Karpas-422 (cell line): ENCODE measurements around the gene CUZD1. TPM values are rescaled to one million over a fixed set of nuclear protein-coding genes. Genes with fewer than 3 reads are reported as not detected.

Experiments
- DNase-seq: peaks from one replicate; pipeline ENCODE4 v3.0.0-alpha.2; 2015
- H2AFZ ChIP-seq: fragments of 200-600 bp; sonication (generic); 2 replicates; pipeline ENCODE4 v1.6.1; 2014; ENCODE audit warnings: antibody characterized with exemption, low read length, mixed read lengths
- H3K27ac ChIP-seq: fragments of 200-600 bp; sonication (generic); 2 replicates; pipeline ENCODE4 v1.5.1; 2014; ENCODE audit warnings: mild to moderate bottlenecking, low read length, moderate library complexity
- H3K27me3 ChIP-seq: fragments of 200-600 bp; sonication (generic); 2 replicates; pipeline ENCODE4 v1.6.1; 2014; ENCODE audit warnings: low read length, mixed read lengths
- H3K36me3 ChIP-seq: fragments of 200-600 bp; sonication (generic); 2 replicates; pipeline ENCODE4 v1.6.1; 2014; ENCODE audit warnings: low read length, mixed read lengths; ENCODE audit not compliant: insufficient read depth
- H3K4me1 ChIP-seq: fragments of 200-600 bp; sonication (generic); 2 replicates; pipeline ENCODE4 v1.6.1; 2014; ENCODE audit warnings: mild to moderate bottlenecking, low read length, mixed read lengths
- H3K4me2 ChIP-seq: fragments of 200-600 bp; sonication (generic); 2 replicates; pipeline ENCODE4 v1.6.1; 2014; ENCODE audit warnings: low read length, low read depth, mild to moderate bottlenecking; ENCODE audit not compliant: poor library complexity, severe bottlenecking
- H3K4me3 ChIP-seq: fragments of 200-600 bp; sonication (generic); 2 replicates; pipeline ENCODE4 v1.5.1; 2014; ENCODE audit warnings: mild to moderate bottlenecking, antibody characterized with exemption, low read length, mixed read lengths
- H3K79me2 ChIP-seq: fragments of 200-600 bp; sonication (generic); 2 replicates; pipeline ENCODE4 v1.6.1; 2014; ENCODE audit warnings: mild to moderate bottlenecking, low read length, mixed read lengths
- H3K9ac ChIP-seq: fragments of 200-600 bp; sonication (generic); 2 replicates; pipeline ENCODE4 v1.6.0; 2014; ENCODE audit warnings: low read length
- H3K9me2 ChIP-seq: fragments of 200-600 bp; sonication (generic), shearing (Covaris generic); replicated peaks from 2 replicates; pipeline ENCODE4 v1.6.0; 2014; ENCODE audit warnings: mild to moderate bottlenecking, low read length, moderate library complexity; ENCODE audit not compliant: insufficient read depth
- H3K9me3 ChIP-seq: fragments of 300-700, 200-600 bp; sonication (generic); 2 replicates; pipeline ENCODE4 v1.6.1; 2014; ENCODE audit warnings: low read length, mixed read lengths
- H4K20me1 ChIP-seq: fragments of 200-600 bp; sonication (generic); 2 replicates; pipeline ENCODE4 v1.6.1; 2014; ENCODE audit warnings: mild to moderate bottlenecking, antibody characterized with exemption, low read length, low read depth; ENCODE audit not compliant: insufficient read depth
- total RNA-seq: library from RNA; depleted of rRNA; stranded (reverse); fragments of >200 nt; shearing (Covaris generic); gene quantifications from 2 replicates; pipeline ENCODE4 v1.2.3, GENCODE V29; 2014; ENCODE audit warnings: low replicate concordance; rRNA removed

CUZD1 gene
- total RNA-seq, 1 experiment from 2014 or later, result 1.2 TPM

GRCh38 chr10:122782911-122783310 lies 62.7 kb downstream of the CUZD1 start:
- Histone ChIP-seq H3K27ac (no peak overlapping the region), H3K9ac (no peak overlapping the region), H3K9me2 (no peaks in the 10 kb centered on the region), H3K27me3 (no peaks in the 10 kb centered on the region), H3K4me2 (no peak overlapping the region), H3K36me3 (no peaks in the 10 kb centered on the region), H3K4me1 (no peaks in the 10 kb centered on the region), H3K79me2 (no peaks in the 10 kb centered on the region), H4K20me1 (0 out of 2 replicates have a peak, but pooled peaks cover 3% of the 10 kb centered on the region), H2AFZ (no peak overlapping the region), H3K9me3 (no peaks in the 10 kb centered on the region), H3K4me3 (no peak overlapping the region)
- DNase-seq, result no peak

Other genes starting within 250 kb of the CUZD1 start
- not detected in 2 replicates for gene C10orf120, start 146.0 kb downstream of the CUZD1 start, total RNA-seq
- 11.6 and 16.3 TPM in 2 replicates for gene FAM24B, start 33.7 kb upstream of the CUZD1 start, total RNA-seq
- gene FAM24A, start 64.8 kb upstream of the CUZD1 start, total RNA-seq, result not detected in 2 replicates
- gene C10orf88, start 108.4 kb upstream of the CUZD1 start, total RNA-seq, result 17.0 and 18.0 TPM in 2 replicates
- gene PSTK, start 134.5 kb upstream of the CUZD1 start, total RNA-seq, result 8.0 and 13.8 TPM in 2 replicates
- gene IKZF5, start 162.9 kb upstream of the CUZD1 start, total RNA-seq, result 5.4 and 14.8 TPM in 2 replicates
- 5.8 and 7.8 TPM in 2 replicates for gene ACADSB, start 163.1 kb upstream of the CUZD1 start, total RNA-seq